Measurements from ENCODE around the gene HMCN1. TPM values are rescaled to one million over a fixed set of nuclear protein-coding genes. Genes with fewer than 3 reads are reported as not detected.
A peak's percentile ranks its signal among the peaks of the same experiment; 100 is the strongest.

HMCN1 gene
- total RNA-seq, 1 donor from 2014 or later: 2.2 TPM

DNA sequence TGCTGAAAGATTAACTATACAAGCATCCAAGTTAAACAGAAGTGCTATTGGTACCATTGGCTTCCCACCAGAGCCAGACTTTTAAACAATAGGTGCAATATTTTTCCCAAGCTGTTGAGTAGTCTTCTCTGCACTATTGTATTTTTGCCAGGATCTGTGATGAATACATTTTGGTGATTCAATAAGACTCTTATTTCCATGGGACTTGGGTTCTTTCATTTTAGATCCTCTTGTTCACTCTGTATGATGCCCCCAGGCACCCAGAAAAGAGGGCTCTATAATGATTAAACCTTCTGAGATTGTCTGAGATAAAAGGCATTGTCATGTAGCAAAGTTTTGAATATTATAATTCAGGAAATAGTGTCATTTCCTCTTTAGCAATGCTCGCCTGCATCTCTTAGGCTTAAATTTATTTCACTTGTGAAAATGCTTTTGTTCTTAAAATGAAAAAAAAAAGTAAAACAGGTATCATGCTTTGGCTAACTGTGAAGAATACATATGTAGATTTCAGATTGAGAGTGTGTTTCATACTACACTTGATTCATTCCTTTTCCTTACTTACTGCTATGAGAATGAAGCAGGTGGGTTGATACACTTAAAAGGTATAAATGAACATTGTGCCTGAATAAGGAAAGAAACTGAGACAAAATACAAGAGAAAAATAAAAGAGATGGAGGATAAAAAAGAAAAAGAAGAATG lies 275.0 kb downstream of the HMCN1 start:
- no peak for DNase-seq (ENCODE audit: low read depth)

DNA sequence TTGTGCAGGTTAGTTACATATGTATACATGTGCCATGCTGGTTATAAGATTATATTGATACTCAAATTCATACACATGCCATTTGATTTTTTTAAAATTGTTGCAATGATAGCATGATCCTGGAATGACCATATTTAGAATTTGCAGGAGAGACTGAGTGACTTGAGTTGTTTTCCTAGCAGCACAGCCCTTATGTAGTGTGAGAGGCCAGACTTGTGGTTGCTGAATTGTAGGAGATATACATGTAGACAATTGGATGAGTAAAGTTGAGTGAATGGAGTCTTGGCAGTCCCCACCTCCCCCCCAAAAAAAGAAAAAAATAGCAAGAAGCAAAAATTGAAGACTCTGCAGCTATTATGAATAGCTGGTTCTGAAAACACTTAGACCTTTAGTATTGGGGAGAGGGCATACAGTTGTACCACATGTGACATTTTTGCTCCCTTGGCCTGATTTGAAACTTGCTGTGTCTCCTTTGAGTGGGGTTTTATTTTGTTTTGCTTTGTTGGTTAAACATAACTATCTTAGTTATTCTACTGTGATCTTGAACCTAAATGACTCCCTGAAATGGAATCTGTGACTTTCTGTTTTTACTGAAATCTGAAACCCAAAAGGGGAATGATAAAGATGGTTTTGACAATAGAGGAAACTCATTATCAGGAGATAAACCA lies 280.3 kb downstream of the HMCN1 start:
- no peak for DNase-seq (ENCODE audit: low read depth)

- DNase-seq (ENCODE audit: low read depth): no peak
Measured at GRCh38 chr1:186016856-186017255, 282.7 kb downstream of the HMCN1 start.

- no peak for DNase-seq (ENCODE audit: low read depth)
Measured at GRCh38 chr1:186022184-186022583, 288.0 kb downstream of the HMCN1 start.

- no peak for DNase-seq (ENCODE audit: low read depth)
Measured at GRCh38 chr1:186026946-186027345, 292.8 kb downstream of the HMCN1 start.

DNA sequence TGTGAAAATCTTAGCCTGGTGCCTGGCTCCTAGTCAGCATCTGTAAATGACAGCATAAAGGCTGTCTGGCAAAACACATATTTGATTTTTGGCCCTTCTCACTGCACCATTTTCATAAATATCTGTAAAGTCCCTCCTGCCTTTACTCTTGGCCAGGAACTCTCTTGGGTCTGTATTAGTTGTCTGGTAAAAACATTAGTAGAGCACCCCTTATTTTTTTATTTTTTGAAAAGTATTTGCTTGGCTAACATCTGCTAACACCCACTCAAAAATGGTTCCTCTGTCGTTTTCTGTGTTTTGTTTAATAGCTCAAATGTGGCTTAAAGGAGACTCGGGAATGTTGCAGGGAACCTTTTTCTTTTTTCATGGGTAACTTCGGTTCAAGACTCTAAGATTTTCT lies 293.4 kb downstream of the HMCN1 start:
- DNase-seq (ENCODE audit: low read depth): no peak

GRCh38 chr1:186030453-186030852 lies 296.3 kb downstream of the HMCN1 start:
- no peak for DNase-seq (ENCODE audit: low read depth)

DNA sequence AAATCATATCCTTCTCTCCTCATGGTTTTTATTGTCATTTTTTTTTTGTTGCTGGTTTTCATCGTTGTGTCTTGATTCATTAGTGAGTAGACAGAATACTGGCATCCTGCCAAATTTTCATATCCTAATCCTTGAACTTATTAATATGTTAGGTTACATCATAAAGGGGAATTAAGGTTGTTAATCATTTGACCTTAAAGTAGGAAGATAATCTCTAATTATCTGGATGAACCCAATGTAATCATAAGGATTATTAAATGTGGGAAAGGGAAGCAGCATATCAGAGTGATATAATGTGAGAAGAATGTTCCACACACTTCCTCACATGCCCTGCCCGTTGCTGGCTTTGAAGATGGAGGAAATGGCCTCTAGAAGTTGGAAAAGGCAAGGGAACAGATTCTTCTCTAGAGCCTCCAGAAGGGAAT lies 299.7 kb downstream of the HMCN1 start:
- DNase-seq (ENCODE audit: low read depth): peak; percentile 1

DNA sequence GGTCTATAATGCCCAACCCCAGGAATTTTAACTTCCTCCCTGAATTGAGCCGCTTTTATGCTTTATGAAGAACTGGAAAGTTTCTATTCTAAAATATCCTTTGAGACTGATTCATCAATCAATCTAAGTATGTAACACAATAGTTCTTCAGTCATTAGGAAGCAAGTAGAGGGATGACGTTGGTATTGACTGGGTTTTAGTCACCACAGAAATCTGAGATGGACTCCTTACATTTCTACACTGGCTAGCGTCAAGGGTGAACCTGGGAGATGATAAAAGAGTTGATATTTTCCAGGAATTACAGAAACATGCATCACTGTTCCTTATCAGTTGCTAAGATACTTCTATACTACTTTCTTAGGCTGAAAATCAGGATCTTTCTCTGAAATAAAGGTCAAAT lies 308.0 kb downstream of the HMCN1 start:
- no peak for DNase-seq (ENCODE audit: low read depth)

DNA sequence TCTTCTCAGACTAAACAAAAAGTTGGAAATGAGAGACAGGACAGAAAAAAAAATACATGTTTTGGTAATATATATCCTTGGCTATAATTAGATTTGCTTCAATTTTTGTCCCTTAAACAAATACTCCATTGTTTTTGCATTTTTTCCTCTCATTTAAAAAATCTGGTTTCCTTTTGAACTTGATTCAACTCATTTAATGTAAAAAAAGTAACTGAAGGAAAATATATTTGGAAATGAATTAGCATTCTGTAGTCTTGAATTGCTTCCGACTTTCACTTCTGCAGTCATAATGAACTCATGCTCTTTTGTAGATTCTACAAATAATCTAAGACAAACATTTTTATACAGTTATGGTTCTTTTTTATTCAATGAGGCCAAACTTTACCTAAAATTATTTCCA lies 309.1 kb downstream of the HMCN1 start:
- DNase-seq (ENCODE audit: low read depth): no peak

- DNase-seq (ENCODE audit: low read depth): no peak
Measured at GRCh38 chr1:186044079-186044685, 310.0 kb downstream of the HMCN1 start.

GRCh38 chr1:186046437-186047211 lies 312.4 kb downstream of the HMCN1 start:
- DNase-seq (ENCODE audit: low read depth): no peak

- no peak for DNase-seq (ENCODE audit: low read depth)
Measured at GRCh38 chr1:186050360-186050759, 316.2 kb downstream of the HMCN1 start.

- no peak for DNase-seq (ENCODE audit: low read depth)
Measured at GRCh38 chr1:186054003-186054402, 319.8 kb downstream of the HMCN1 start.

DNA sequence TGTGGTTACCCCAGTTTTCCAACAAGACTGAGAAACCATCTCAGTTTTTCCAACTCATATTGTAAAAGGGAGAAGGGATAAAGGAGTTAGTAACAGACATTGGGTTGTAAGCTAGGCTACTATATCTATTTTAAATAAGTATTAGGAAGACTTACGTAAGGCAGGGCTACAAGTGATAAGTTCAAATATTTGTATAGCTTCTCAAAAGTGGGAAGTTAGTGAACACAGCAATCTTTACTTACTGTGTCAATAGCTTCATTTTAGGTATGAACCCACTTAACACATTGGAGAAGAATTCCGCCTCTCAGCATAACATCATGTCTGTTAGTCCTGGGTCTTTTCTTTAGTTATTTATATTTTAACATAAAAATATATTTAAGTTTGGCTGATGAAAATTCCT lies 320.7 kb downstream of the HMCN1 start:
- DNase-seq (ENCODE audit: low read depth): no peak

- no peak for DNase-seq (ENCODE audit: low read depth)
Measured at GRCh38 chr1:186055846-186056245, 321.7 kb downstream of the HMCN1 start.

- no peak for DNase-seq (ENCODE audit: low read depth)
Measured at GRCh38 chr1:186057086-186057485, 322.9 kb downstream of the HMCN1 start.

DNA sequence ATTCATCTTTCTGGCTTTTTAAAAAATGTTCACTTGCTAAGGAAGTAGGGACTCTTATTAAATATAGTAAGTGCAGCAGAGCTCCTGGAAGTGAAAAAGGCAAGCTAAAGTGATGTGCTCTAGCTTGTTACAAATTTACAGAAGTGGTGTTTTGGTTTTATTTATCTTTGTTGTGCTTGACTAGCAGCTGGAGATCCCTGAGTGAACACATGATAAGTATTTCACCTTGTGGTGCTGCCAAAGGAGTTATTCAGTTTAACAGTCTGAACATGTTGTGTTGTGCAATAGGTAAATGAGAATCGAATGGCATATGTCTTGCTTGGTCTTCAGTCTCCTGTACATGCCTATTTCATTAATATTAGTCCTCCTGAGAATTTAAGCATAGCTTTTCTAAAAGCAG lies 325.1 kb downstream of the HMCN1 start:
- DNase-seq (ENCODE audit: low read depth): no peak

GRCh38 chr1:186059752-186060151 lies 325.6 kb downstream of the HMCN1 start:
- no peak for DNase-seq (ENCODE audit: low read depth)

DNA sequence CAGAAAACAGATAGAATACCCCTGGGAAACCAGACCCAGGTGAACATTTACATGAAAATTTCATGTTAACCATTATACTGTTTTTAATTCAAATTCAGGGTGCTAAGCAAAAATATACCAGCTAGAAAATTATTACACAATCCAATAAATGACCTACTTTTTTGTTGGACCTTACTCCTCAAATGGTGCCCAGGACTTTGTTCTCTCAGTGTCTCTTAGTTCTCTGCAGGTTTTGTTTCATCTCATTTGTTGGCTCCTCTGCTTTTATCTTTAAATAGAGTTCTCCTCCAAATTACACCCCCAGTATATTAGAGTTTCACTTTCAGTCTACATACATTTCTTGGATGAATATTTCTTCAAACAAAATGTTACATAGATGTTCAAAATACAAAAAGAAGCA lies 326.0 kb downstream of the HMCN1 start:
- no peak for DNase-seq (ENCODE audit: low read depth)

DNA sequence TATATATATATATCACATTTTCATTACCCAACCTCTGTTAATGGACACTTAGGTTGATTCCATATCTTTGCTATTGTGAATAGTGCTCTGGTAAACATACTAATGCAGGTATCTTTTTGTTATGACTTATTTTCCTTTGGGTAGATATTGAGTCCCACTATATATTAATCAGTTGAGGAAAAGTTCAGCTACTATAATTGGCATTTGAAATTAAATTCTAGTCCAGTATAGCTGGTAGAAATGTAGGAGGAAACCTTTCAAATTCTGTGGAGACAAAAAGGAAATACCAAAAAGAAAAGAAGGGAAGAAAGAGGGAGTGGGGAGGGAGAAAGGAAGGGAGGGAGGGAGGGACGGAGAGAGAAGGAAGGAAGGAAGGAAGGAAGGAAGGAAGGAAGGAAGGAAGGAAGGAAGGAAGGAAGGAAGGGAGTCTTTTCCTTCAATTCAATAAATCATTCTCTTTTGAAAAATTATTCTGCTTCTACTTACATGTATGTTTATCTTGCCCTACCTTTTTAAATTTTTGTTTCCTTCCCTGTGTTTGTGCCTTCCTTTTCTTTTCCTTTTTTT lies 329.0 kb downstream of the HMCN1 start:
- no peak for DNase-seq (ENCODE audit: low read depth)

- no peak for DNase-seq (ENCODE audit: low read depth)
Measured at GRCh38 chr1:186066411-186066810, 332.2 kb downstream of the HMCN1 start.
